GM12878 (cell line): Measurements from ENCODE around the gene SF3B2. TPM values are rescaled to one million over a fixed set of nuclear protein-coding genes. Genes with fewer than 3 reads are reported as not detected.
A peak's percentile ranks its signal among the peaks of the same experiment; 100 is the strongest.

Experiments used
- ATAC-seq: fragments of 200-7000 bp; cut with Tn5 transposase; 3 replicates; pipeline ENCODE4 v1.9.1; 2020; ENCODE audit warnings: mild to moderate bottlenecking, moderate library complexity
- BruUV-seq: library from RNA; stranded (reverse); fragments of 400-500 nt; replicated peaks from 2 replicates; lab custom pipeline; 2021; lab: Mats Ljungman, UMichigan
- CTCF ChIA-PET: fragments of 300-600 bp; sonication (Branson Sonifier 250); formaldehyde crosslinking; extraction: SDS; loops from one replicate; lab custom pipeline; 2021; ENCODE audit warnings: inconsistent platforms; lab: Yijun Ruan, JAX
- POLR2A ChIA-PET: fragments of 350-600 bp; formaldehyde crosslinking; extraction: SDS; loops from one replicate; lab custom pipeline; 2021; ENCODE audit warnings: inconsistent platforms; lab: Charles Lee
- RAD21 ChIA-PET: fragments of 300-600 bp; sonication (Branson Sonifier 250); formaldehyde crosslinking; loops from one replicate; lab custom pipeline; 2023; ENCODE audit warnings: antibody characterized with exemption; ENCODE audit not compliant: unreplicated experiment; lab: Charles Lee
- SMC1A ChIA-PET: fragments of 300-600 bp; sonication (Branson Sonifier 250); formaldehyde crosslinking; loops from one replicate; lab custom pipeline; 2023; ENCODE audit not compliant: unreplicated experiment, uncharacterized antibody; lab: Charles Lee
- DNase-seq: peaks from one replicate; pipeline ENCODE4 v3.0.0-alpha.2; 2011; ENCODE audit warnings: low read depth, low spot score
- FAIRE-seq: peaks from 3 replicates; lab custom pipeline; 2011; peaks lifted over from hg19 to GRCh38; lab: Jason Lieb, UNC
- H2AFZ ChIP-seq: 2 replicates; pipeline ENCODE4 v1.6.0; 2011; ENCODE audit warnings: low read depth, low read length, control low read depth; ENCODE audit not compliant: control insufficient read depth
- H3K27ac ChIP-seq: 2 replicates; pipeline ENCODE4 v1.5.1; 2011; ENCODE audit warnings: control low read depth; ENCODE audit not compliant: control insufficient read depth, insufficient read depth
- H3K27me3 ChIP-seq, 2 experiments: replicated peaks in 1 of 2; 2 replicates each; pipeline versions ENCODE4 v1.6.0 to v1.6.1; 2011; ENCODE audit warnings: low read length in 1 of 2; ENCODE audit not compliant: control insufficient read depth in 2 of 2, insufficient read depth in 2 of 2
- H3K36me3 ChIP-seq, 2 experiments: 2 replicates each; pipeline ENCODE4 v1.5.1; 2011; ENCODE audit warnings: low read length in 1 of 2; ENCODE audit not compliant: control insufficient read depth in 2 of 2, insufficient read depth in 2 of 2
- H3K4me1 ChIP-seq: 2 replicates; pipeline ENCODE4 v1.6.1; 2011; ENCODE audit warnings: mild to moderate bottlenecking, low read length, moderate library complexity, mixed read lengths; ENCODE audit not compliant: control insufficient read depth, insufficient read depth
- H3K4me2 ChIP-seq: 2 replicates; pipeline ENCODE4 v1.6.0; 2011; ENCODE audit warnings: control low read depth; ENCODE audit not compliant: control insufficient read depth, insufficient read depth
- H3K4me3 ChIP-seq: fragments of 200-600 bp; sonication (generic); 2 replicates; pipeline ENCODE4 v1.5.1; 2016
- H3K79me2 ChIP-seq: 2 replicates; pipeline ENCODE4 v1.6.0; 2011; ENCODE audit warnings: low read length; ENCODE audit not compliant: control insufficient read depth, insufficient read depth
- H3K9ac ChIP-seq: 2 replicates; pipeline ENCODE4 v1.8.0; 2011; ENCODE audit warnings: low read length, control low read depth, mixed read lengths; ENCODE audit not compliant: control insufficient read depth, insufficient read depth
- H3K9me3 ChIP-seq: replicated peaks from 3 replicates; pipeline ENCODE4 v1.5.1; 2011; ENCODE audit warnings: mild to moderate bottlenecking, low read length; ENCODE audit not compliant: control insufficient read depth, insufficient read depth
- H4K20me1 ChIP-seq: 2 replicates; pipeline ENCODE4 v1.6.0; 2011; ENCODE audit not compliant: control insufficient read depth, insufficient read depth
- ATF3 ChIP-seq: IDR thresholded peaks from 2 replicates; pipeline ENCODE4 v1.6.1; 2011; ENCODE audit warnings: low read depth, mild to moderate bottlenecking, low read length, moderate library complexity, borderline replicate concordance; ENCODE audit errors: extremely low read depth
- CBX3 ChIP-seq: fragments of 200-600 bp; sonication (generic); IDR thresholded peaks from 2 replicates; pipeline ENCODE4 v1.6.1; 2016; ENCODE audit warnings: low read depth, borderline replicate concordance
- CREM ChIP-seq: IDR thresholded peaks from 2 replicates; pipeline ENCODE4 v1.6.1; 2014; ENCODE audit warnings: antibody characterized with exemption, low read depth
- CTCF ChIP-seq, 3 experiments: IDR thresholded peaks in 2 of 3; conservative IDR thresholded peaks in 1 of 3; 2 replicates each; pipeline ENCODE4 v1.5.1; 2011; ENCODE audit warnings: low read depth in 3 of 3, low read length in 3 of 3, mild to moderate bottlenecking in 3 of 3, control low read depth in 2 of 3, moderate library complexity in 2 of 3, inconsistent platforms in 1 of 3, mixed read lengths in 1 of 3; ENCODE audit not compliant: control insufficient read depth in 2 of 3, insufficient read depth in 1 of 3; ENCODE audit errors: extremely low read depth in 1 of 3
- ELK1 ChIP-seq: IDR thresholded peaks from 2 replicates; pipeline ENCODE4 v1.6.1; 2012; ENCODE audit warnings: low read depth, low read length, improper control_type of control experiment
- GABPA ChIP-seq: IDR thresholded peaks from 2 replicates; pipeline ENCODE4 v1.6.1; 2014; ENCODE audit warnings: antibody characterized with exemption, low read depth, mild to moderate bottlenecking, inconsistent platforms
- IKZF1 ChIP-seq: fragments of 450-650 bp; conservative IDR thresholded peaks from 2 replicates; pipeline ENCODE4 v1.6.1; 2017; ENCODE audit warnings: antibody characterized with exemption, mild to moderate bottlenecking
- KDM1A ChIP-seq: fragments of 200-600 bp; sonication (generic); IDR thresholded peaks from 2 replicates; pipeline ENCODE4 v1.6.1; 2016; ENCODE audit warnings: borderline replicate concordance
- MTA3 ChIP-seq: IDR thresholded peaks from 2 replicates; pipeline ENCODE4 v1.6.1; 2012; ENCODE audit warnings: low read length, inconsistent platforms, borderline replicate concordance
- NFYB ChIP-seq: IDR thresholded peaks from 2 replicates; pipeline ENCODE4 v1.6.1; 2011; ENCODE audit warnings: low read depth, mild to moderate bottlenecking, low read length, improper control_type of control experiment, moderate library complexity; ENCODE audit not compliant: insufficient read depth
- NRF1 ChIP-seq: conservative IDR thresholded peaks from 2 replicates; pipeline ENCODE4 v1.6.1; 2011; ENCODE audit warnings: mild to moderate bottlenecking, low read depth, low read length, improper control_type of control experiment
- PAX5 ChIP-seq: IDR thresholded peaks from 2 replicates; pipeline ENCODE4 v1.6.1; 2011; ENCODE audit warnings: low read depth, low read length, borderline replicate concordance
- SIX5 ChIP-seq: IDR thresholded peaks from 2 replicates; pipeline ENCODE4 v1.6.1; 2011; ENCODE audit warnings: mild to moderate bottlenecking, low read depth, low read length, moderate library complexity; ENCODE audit not compliant: severe bottlenecking
- SKIL ChIP-seq: fragments of 450-650 bp; IDR thresholded peaks from 2 replicates; pipeline ENCODE4 v1.6.1; 2017; ENCODE audit warnings: mild to moderate bottlenecking, low read depth, inconsistent platforms; ENCODE audit not compliant: poor library complexity, severe bottlenecking
- WRNIP1 ChIP-seq: IDR thresholded peaks from 2 replicates; pipeline ENCODE4 v1.6.1; 2011; ENCODE audit warnings: low read depth, low read length, improper control_type of control experiment, borderline replicate concordance
- ZZZ3 ChIP-seq: IDR thresholded peaks from 2 replicates; pipeline ENCODE4 v1.6.1; 2011; ENCODE audit warnings: low read depth; ENCODE audit not compliant: control insufficient read depth, insufficient read length
- WGBS: methylation state at CpG from one replicate; pipeline ENCODE4 v1.1.6; 2016; ENCODE audit warnings: low lambda C conversion rate; ENCODE audit not compliant: insufficient replicate concordance, insufficient coverage; ENCODE audit errors: missing lambda C conversion rate; 5-methylcytosine and 5-hydroxymethylcytosine counted together
- in situ Hi-C: fragments of 300-500 bp; cut with MboI; formaldehyde crosslinking; loops from 9 replicates; pipeline ENCODE4 v1.14.3; 2018; ENCODE audit warnings: mixed read lengths
- intact Hi-C: fragments of 100-400 bp; cut with micrococcal nuclease; formaldehyde crosslinking; loops from one replicate; pipeline ENCODE4 v1.14.2; 2022; ENCODE audit not compliant: unreplicated experiment
- polyA plus RNA-seq, 11 experiments: library from polyadenylated mRNA; depleted of rRNA in 4 of 11; unstranded in 6 of 11; stranded (reverse) in 5 of 11; fragments of >200 nt; fragmentation: Nextera tagmentation in 4 of 11; fragmentation: Illumina TruSeq in 1 of 11; extraction: Ambion mirVana in 4 of 11; extraction: Trizol in 1 of 11; gene quantifications; 1 replicate in 1 of 11; 2 replicates in 10 of 11; pipeline versions ENCODE4 v1.2.1 to v1.2.3, GENCODE V29; 2011 to 2016; ENCODE audit warnings: inconsistent platforms in 2 of 11, missing spikeins in 2 of 11, low read depth in 1 of 11
- total RNA-seq, 4 experiments: library from RNA; depleted of rRNA in 3 of 4; stranded (reverse); fragments of >200 nt in 3 of 4; fragmentation: Illumina TruSeq in 1 of 4; extraction: Trizol in 1 of 4; gene quantifications; 2 replicates each; pipeline versions ENCODE4 v1.2.1 to v1.2.3, GENCODE V29; 2013 to 2021

Gene SF3B2
- total and polyA plus RNA-seq, 10 of the 15 experiments (the other 5 are each of a cell fraction or from before 2014, with no cell fraction given): 56.3 to 245 (median 144) TPM

GRCh38 chr11:66087148-66087908 lies 35.2 kb downstream of the SF3B2 start:
- 89% methylated on average over 9 of the region's 9 CpGs for WGBS
- ChIA-PET CTCF (interaction anchor here (0.5 kb wide), 1 partner anchor 241 kb away, joined by 3 read pairs; no protein-coding TSS in a partner anchor), RAD21 (interaction anchor here (1.2 kb wide), 1 partner anchor 29 kb away, joined by 4 read pairs; no protein-coding TSS in a partner anchor), SMC1A (interaction anchor here (1.1 to 1.8 kb wide), 2 partner anchors 29 to 49 kb away, joined by 3 to 4 read pairs; no protein-coding TSS in a partner anchor), POLR2A (interaction anchor here (1.0 kb wide), 1 partner anchor 202 kb away, joined by 3 read pairs; the partner anchor contains the start of gene YIF1A)
- DNase-seq (no peak), FAIRE-seq (no peak), ATAC-seq (peak; percentile 46)
- in situ Hi-C loops: no loop called here
- Histone ChIP-seq H3K36me3 (peaks cover 0 to 9% of the 10 kb centered on the region in 2 experiments; a peak in 1 of 4 replicates), H4K20me1 (no peaks in the 10 kb centered on the region; the same call in 1 of the 2 replicates), H3K4me2 (peak overlapping the region; percentile 50; the same call in 1 of the 2 replicates), H3K27ac (no peak overlapping the region), H3K79me2 (peaks cover 64% of the 10 kb centered on the region), H3K9me3 (no peaks in the 10 kb centered on the region; the same call in 2 of the 3 replicates), H3K4me3 (peak overlapping the region; percentile 0; the same call in 1 of the 2 replicates), H3K4me1 (peaks cover 18% of the 10 kb centered on the region), H2AFZ (no peak overlapping the region), H3K27me3 (no peaks in the 10 kb centered on the region), H3K9ac (no peak overlapping the region)
- intact Hi-C loops: no loop called here
- BruUV-seq: no TSS peak
- TF ChIP-seq CTCF (IDR thresholded peaks at IDR 0.05 in 2 of 3, conservative IDR thresholded peaks at IDR 0.05 in 1 of 3; ENCODE audit: control insufficient read depth in 2 of 3, extremely low read depth in 1 of 3, insufficient read depth in 1 of 3, low read depth in 3 of 3, low read length in 3 of 3) (no peak), WRNIP1 (no peak), ELK1 (no peak), GABPA (no peak), CBX3 (no peak), KDM1A (no peak), SKIL (no peak), MTA3 (no peak), IKZF1 (no peak), CREM (no peak), PAX5 (no peak), NRF1 (no peak), ATF3 (no peak), SIX5 (no peak), NFYB (no peak), ZZZ3 (no peak)
